ENCODE measurements around the gene INKA2. TPM values are rescaled to one million over a fixed set of nuclear protein-coding genes. Genes with fewer than 3 reads are reported as not detected.

Gene INKA2
- total and polyA plus RNA-seq, 4 donors: 5.7 to 25.9 (median 15.1) TPM

- no peak overlapping the region for H3K4me3 ChIP-seq (ENCODE audit: low read depth, low read length)
- peaks cover 38% of the 10 kb centered on the region for H3K36me3 ChIP-seq (ENCODE audit: control insufficient read depth, insufficient read depth, low read length)
- H3K27me3 ChIP-seq (ENCODE audit: control insufficient read depth, insufficient read depth, low read length): no peaks in the 10 kb centered on the region
- H3K27ac ChIP-seq (ENCODE audit: low read depth, low read length): no peak overlapping the region
- WGBS (ENCODE audit: insufficient coverage): 42% methylated on average over 7 of the region's 8 CpGs
- peak in 2 of 6 donors; percentile 51 to 76 for DNase-seq (ENCODE audit: low read depth in 4 of 6, low spot score in 6 of 6)
- H3K4me1 ChIP-seq (ENCODE audit: control insufficient read depth, insufficient read depth, low read length): peaks cover 81% of the 10 kb centered on the region
- no peaks in the 10 kb centered on the region for H3K9me3 ChIP-seq (ENCODE audit: control insufficient read depth, insufficient read depth, low read length)
These were observed 9.8 kb downstream of the INKA2 start for GRCh38 chr1:111729271-111729921.

GRCh38 chr1:111727056-111727455, 12.1 kb downstream of the INKA2 start:
- no peak for DNase-seq (ENCODE audit: low read depth in 4 of 6, low spot score in 6 of 6)
- H3K27ac ChIP-seq (ENCODE audit: low read depth, low read length): no peak overlapping the region
- 83% methylated on average over 18 of the region's 18 CpGs for WGBS (ENCODE audit: insufficient coverage)

DNA sequence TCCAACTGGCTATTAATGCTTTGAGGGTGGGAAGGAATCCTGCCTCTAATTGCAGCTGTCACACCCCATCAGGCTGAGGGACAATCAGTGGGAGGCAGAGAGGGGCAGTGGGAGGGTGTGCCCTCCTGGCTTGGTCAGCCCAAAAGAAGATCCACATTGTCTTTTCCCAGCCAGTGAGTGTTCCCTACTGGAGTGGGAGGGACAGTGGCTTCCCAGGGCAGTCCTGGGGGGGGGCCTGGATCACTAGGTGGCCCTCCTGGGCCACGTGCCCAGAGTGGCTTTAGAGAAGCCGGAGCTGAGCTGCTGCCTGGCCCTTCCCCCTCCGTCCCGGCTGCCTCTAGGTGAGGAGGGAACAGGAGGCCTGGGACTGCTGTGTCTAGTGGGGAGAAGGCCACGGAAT, 14.0 kb downstream of the INKA2 start:
- H3K4me1 ChIP-seq (ENCODE audit: control insufficient read depth, insufficient read depth, low read length): peaks cover 71% of the 10 kb centered on the region
- DNase-seq (ENCODE audit: low read depth in 4 of 6, low spot score in 6 of 6): peak in 2 of 6 donors; percentile 51 to 56
- no peaks in the 10 kb centered on the region for H3K9me3 ChIP-seq (ENCODE audit: control insufficient read depth, insufficient read depth, low read length)
- WGBS (ENCODE audit: insufficient coverage): 26% methylated on average over 4 of the region's 5 CpGs
- H3K36me3 ChIP-seq (ENCODE audit: control insufficient read depth, insufficient read depth, low read length): peaks cover 25% of the 10 kb centered on the region
- H3K27me3 ChIP-seq (ENCODE audit: control insufficient read depth, insufficient read depth, low read length): no peaks in the 10 kb centered on the region
- no peak overlapping the region for H3K27ac ChIP-seq (ENCODE audit: low read depth, low read length)
- no peak overlapping the region for H3K4me3 ChIP-seq (ENCODE audit: low read depth, low read length)

More at GRCh38 chr1:111727056-111727455, 12.1 kb downstream of the INKA2 start:
- Histone ChIP-seq H3K4me1 (ENCODE audit: control insufficient read depth, insufficient read depth, low read length) (peaks cover 70% of the 10 kb centered on the region), H3K4me3 (ENCODE audit: low read depth, low read length) (no peak overlapping the region), H3K36me3 (ENCODE audit: control insufficient read depth, insufficient read depth, low read length) (peaks cover 30% of the 10 kb centered on the region), H3K27me3 (ENCODE audit: control insufficient read depth, insufficient read depth, low read length) (no peaks in the 10 kb centered on the region), H3K9me3 (ENCODE audit: control insufficient read depth, insufficient read depth, low read length) (no peaks in the 10 kb centered on the region)

DNA sequence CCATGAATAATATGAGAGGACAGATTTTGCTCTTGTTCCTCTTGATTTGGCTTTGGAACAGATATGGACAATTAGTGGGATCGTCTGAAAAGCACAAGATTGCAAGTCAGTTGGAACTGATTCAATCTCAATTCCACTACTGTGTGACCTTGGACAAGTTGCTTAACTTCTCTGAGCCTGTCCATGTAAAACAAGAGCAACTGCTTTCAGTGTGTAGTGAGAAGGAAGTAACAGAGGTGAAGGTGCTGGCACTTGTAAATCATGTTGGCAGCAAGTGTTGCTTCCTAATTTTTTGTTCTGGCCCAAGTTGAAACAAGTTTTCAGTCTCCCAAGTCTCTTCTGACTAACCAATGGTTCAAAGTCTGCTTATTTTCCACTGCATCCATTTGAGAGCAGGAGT, 15.3 kb downstream of the INKA2 start:
- H3K9me3 ChIP-seq (ENCODE audit: control insufficient read depth, insufficient read depth, low read length): no peaks in the 10 kb centered on the region
- no peak overlapping the region for H3K4me3 ChIP-seq (ENCODE audit: low read depth, low read length)
- no peak for DNase-seq (ENCODE audit: low read depth in 4 of 6, low spot score in 6 of 6)
- H3K36me3 ChIP-seq (ENCODE audit: control insufficient read depth, insufficient read depth, low read length): peaks cover 23% of the 10 kb centered on the region
- peaks cover 61% of the 10 kb centered on the region for H3K4me1 ChIP-seq (ENCODE audit: control insufficient read depth, insufficient read depth, low read length)
- H3K27ac ChIP-seq (ENCODE audit: low read depth, low read length): no peak overlapping the region
- no peaks in the 10 kb centered on the region for H3K27me3 ChIP-seq (ENCODE audit: control insufficient read depth, insufficient read depth, low read length)
- no CpG with 5 or more reads among the region's 1 CpG for WGBS (ENCODE audit: insufficient coverage)

GRCh38 chr1:111723091-111723806, 15.9 kb downstream of the INKA2 start:
- H3K4me3 ChIP-seq (ENCODE audit: low read depth, low read length): no peak overlapping the region
- H3K4me1 ChIP-seq (ENCODE audit: control insufficient read depth, insufficient read depth, low read length): peaks cover 59% of the 10 kb centered on the region
- peaks cover 23% of the 10 kb centered on the region for H3K36me3 ChIP-seq (ENCODE audit: control insufficient read depth, insufficient read depth, low read length)
- 76% methylated on average over 7 of the region's 7 CpGs for WGBS (ENCODE audit: insufficient coverage)
- no peaks in the 10 kb centered on the region for H3K9me3 ChIP-seq (ENCODE audit: control insufficient read depth, insufficient read depth, low read length)
- H3K27me3 ChIP-seq (ENCODE audit: control insufficient read depth, insufficient read depth, low read length): no peaks in the 10 kb centered on the region
- peak in 1 of 6 donors; percentile 23 for DNase-seq (ENCODE audit: low read depth in 4 of 6, low spot score in 6 of 6)
- no peak overlapping the region for H3K27ac ChIP-seq (ENCODE audit: low read depth, low read length)

DNA sequence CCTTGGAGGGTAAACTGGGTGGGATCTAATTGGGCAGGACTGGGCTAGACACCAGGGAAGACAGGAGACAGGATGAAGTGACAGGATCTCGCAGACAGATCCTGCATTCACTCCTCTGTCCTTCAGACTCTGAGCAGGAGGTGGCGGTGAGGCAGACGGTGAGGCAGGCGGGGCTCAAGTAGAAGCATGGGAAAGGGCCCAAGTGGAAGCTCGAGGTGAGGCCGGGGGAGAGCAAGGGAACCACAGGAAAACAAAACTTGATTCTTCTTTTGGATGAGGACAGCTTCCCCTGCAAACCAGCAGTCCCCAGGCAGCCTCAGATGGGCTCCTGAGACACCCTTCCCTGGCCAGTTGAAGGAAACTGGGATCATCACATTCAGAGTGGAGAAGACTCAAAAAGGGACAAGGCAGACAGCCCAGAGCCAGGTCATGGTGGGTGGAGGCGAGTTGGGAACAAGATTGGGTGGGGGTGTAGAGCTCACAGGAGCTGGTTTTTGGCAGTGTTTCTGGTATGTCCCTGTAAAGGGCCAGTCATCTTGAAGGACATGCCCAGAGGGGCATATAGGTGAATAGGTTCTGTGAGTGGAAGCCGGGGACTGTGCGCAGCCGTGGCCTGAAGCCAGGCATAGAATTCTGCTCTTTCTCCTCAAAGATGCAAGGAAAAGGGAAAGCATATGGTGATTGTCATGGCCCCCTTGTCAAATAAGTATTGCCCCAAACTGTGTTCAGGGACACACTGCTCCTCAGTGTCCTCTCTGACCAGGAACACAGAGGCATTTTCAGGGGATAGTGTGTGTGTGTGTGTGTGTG, 18.0 kb downstream of the INKA2 start:
- Histone ChIP-seq H3K9me3 (ENCODE audit: control insufficient read depth, insufficient read depth, low read length) (no peaks in the 10 kb centered on the region), H3K27me3 (ENCODE audit: control insufficient read depth, insufficient read depth, low read length) (no peaks in the 10 kb centered on the region), H3K4me1 (ENCODE audit: control insufficient read depth, insufficient read depth, low read length) (peaks cover 42% of the 10 kb centered on the region), H3K36me3 (ENCODE audit: control insufficient read depth, insufficient read depth, low read length) (peaks cover 8% of the 10 kb centered on the region), H3K27ac (ENCODE audit: low read depth, low read length) (no peak overlapping the region), H3K4me3 (ENCODE audit: low read depth, low read length) (no peak overlapping the region)
- DNase-seq (ENCODE audit: low read depth in 4 of 6, low spot score in 6 of 6): no peak
- 52% methylated on average over 7 of the region's 10 CpGs for WGBS (ENCODE audit: insufficient coverage)

DNA sequence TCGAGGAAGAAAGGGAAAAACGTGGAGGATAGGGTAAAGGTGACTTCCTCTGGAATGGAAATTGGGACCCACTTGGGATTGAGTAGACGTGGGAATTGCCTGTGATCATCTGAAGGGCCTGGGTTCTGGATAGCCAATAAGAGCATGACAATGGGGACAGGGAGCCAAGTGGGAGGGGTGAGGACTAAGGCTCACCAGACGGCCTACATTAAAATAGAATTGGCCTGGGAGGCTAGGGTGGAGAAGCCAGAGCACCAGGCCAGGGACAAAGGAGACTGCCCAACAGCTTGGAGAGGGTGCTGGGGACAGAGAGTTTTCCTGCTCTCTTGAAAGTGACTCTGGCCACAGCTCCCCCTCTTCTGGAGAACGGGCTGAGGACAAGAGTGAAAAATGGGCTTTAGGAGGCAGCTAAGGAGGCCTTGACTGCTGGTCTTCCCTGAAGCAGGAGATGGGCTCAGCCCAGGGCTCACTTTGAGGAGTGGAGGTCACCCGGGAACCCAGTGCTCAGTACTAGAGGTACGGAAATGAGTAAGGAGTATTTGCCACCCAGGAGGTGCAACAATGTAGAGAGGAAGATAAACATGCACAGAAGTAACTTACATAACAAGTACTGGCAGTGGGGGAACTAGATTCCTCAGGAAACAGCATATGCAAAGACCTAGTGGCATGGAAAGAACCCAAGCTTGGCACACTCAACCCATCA, 18.8 kb downstream of the INKA2 start:
- H3K36me3 ChIP-seq (ENCODE audit: control insufficient read depth, insufficient read depth, low read length): peaks cover 4% of the 10 kb centered on the region
- H3K4me1 ChIP-seq (ENCODE audit: control insufficient read depth, insufficient read depth, low read length): peaks cover 35% of the 10 kb centered on the region
- H3K27ac ChIP-seq (ENCODE audit: low read depth, low read length): no peak overlapping the region
- H3K9me3 ChIP-seq (ENCODE audit: control insufficient read depth, insufficient read depth, low read length): no peaks in the 10 kb centered on the region
- H3K27me3 ChIP-seq (ENCODE audit: control insufficient read depth, insufficient read depth, low read length): no peaks in the 10 kb centered on the region
- no peak overlapping the region for H3K4me3 ChIP-seq (ENCODE audit: low read depth, low read length)
- WGBS (ENCODE audit: insufficient coverage): 64% methylated on average over 6 of the region's 7 CpGs
- no peak for DNase-seq (ENCODE audit: low read depth in 4 of 6, low spot score in 6 of 6)

GRCh38 chr1:111719674-111720132, 19.5 kb downstream of the INKA2 start:
- H3K4me1 ChIP-seq (ENCODE audit: control insufficient read depth, insufficient read depth, low read length): peaks cover 29% of the 10 kb centered on the region
- 86% methylated on average over 1 of the region's 4 CpGs for WGBS (ENCODE audit: insufficient coverage)
- no peak for DNase-seq (ENCODE audit: low read depth in 4 of 6, low spot score in 6 of 6)

GRCh38 chr1:111719135-111719534, 20.1 kb downstream of the INKA2 start:
- no peaks in the 10 kb centered on the region for H3K9me3 ChIP-seq (ENCODE audit: control insufficient read depth, insufficient read depth, low read length)
- WGBS (ENCODE audit: insufficient coverage): 100% methylated on average over 4 of the region's 5 CpGs
- no peaks in the 10 kb centered on the region for H3K36me3 ChIP-seq (ENCODE audit: control insufficient read depth, insufficient read depth, low read length)
- DNase-seq (ENCODE audit: low read depth in 4 of 6, low spot score in 6 of 6): no peak
- H3K4me3 ChIP-seq (ENCODE audit: low read depth, low read length): no peak overlapping the region
- no peak overlapping the region for H3K27ac ChIP-seq (ENCODE audit: low read depth, low read length)
- H3K4me1 ChIP-seq (ENCODE audit: control insufficient read depth, insufficient read depth, low read length): peaks cover 29% of the 10 kb centered on the region
- no peaks in the 10 kb centered on the region for H3K27me3 ChIP-seq (ENCODE audit: control insufficient read depth, insufficient read depth, low read length)

More at GRCh38 chr1:111719674-111720132, 19.5 kb downstream of the INKA2 start:
- Histone ChIP-seq H3K4me3 (ENCODE audit: low read depth, low read length) (no peak overlapping the region), H3K36me3 (ENCODE audit: control insufficient read depth, insufficient read depth, low read length) (no peaks in the 10 kb centered on the region), H3K27ac (ENCODE audit: low read depth, low read length) (no peak overlapping the region), H3K9me3 (ENCODE audit: control insufficient read depth, insufficient read depth, low read length) (no peaks in the 10 kb centered on the region), H3K27me3 (ENCODE audit: control insufficient read depth, insufficient read depth, low read length) (no peaks in the 10 kb centered on the region)

Measured in spinal cord (tissue), 10 donors.